Islet of Langerhans (tissue), 1 donor: ENCODE results near the gene ARHGAP35.
"Not testable (repeated sequence)": the region's sequence is repeated elsewhere in the genome, so short reads cannot be mapped to it uniquely, and the experiment has no call there.

Source experiments
- FAIRE-seq: peaks from one replicate; lab custom pipeline; 2011; peaks lifted over from hg19 to GRCh38; lab: Jason Lieb, UNC

Gene ARHGAP35

GRCh38 chr19:46844067-46844489 lies 16.7 kb upstream of the ARHGAP35 start:
- no peak for FAIRE-seq

GRCh38 chr19:46845959-46846459 lies 14.8 kb upstream of the ARHGAP35 start:
- FAIRE-seq: no peak

GRCh38 chr19:46847528-46847927 lies 13.3 kb upstream of the ARHGAP35 start:
- no peak for FAIRE-seq

GRCh38 chr19:46848389-46848788 lies 12.4 kb upstream of the ARHGAP35 start:
- FAIRE-seq: no peak

GRCh38 chr19:46849610-46850009 lies 11.2 kb upstream of the ARHGAP35 start:
- no peak for FAIRE-seq

- FAIRE-seq: peak; percentile 92
Measured at GRCh38 chr19:46850228-46851203, 10.3 kb upstream of the ARHGAP35 start, which contains the start of gene AP2S1. Gene AP2S1, minus strand, starts transcription at chr19:46850846. Its CDS starts 80 bp downstream, at chr19:46850766.

- FAIRE-seq: no peak
Measured at GRCh38 chr19:46852830-46853229, 8.0 kb upstream of the ARHGAP35 start.

GRCh38 chr19:46854698-46855097 lies 6.1 kb upstream of the ARHGAP35 start:
- FAIRE-seq: not testable (repeated sequence)

GRCh38 chr19:46856062-46857022 lies 4.5 kb upstream of the ARHGAP35 start:
- peak; percentile 88 for FAIRE-seq

GRCh38 chr19:46859637-46860124 lies 1.1 kb upstream of the ARHGAP35 start:
- FAIRE-seq: no peak

GRCh38 chr19:46860125-46860845 lies 512 bp upstream of the ARHGAP35 start:
- FAIRE-seq: no peak

GRCh38 chr19:46861691-46862502 lies 1.1 kb downstream of the ARHGAP35 start:
- FAIRE-seq: no peak

- FAIRE-seq: no peak
Measured at GRCh38 chr19:46862503-46862834, 1.7 kb downstream of the ARHGAP35 start.

- no peak for FAIRE-seq
Measured at GRCh38 chr19:46862974-46863632, 2.3 kb downstream of the ARHGAP35 start.

- no peak for FAIRE-seq
Measured at GRCh38 chr19:46863818-46864629, 3.2 kb downstream of the ARHGAP35 start.

- no peak for FAIRE-seq
Measured at GRCh38 chr19:46866407-46867136, 5.8 kb downstream of the ARHGAP35 start.

GRCh38 chr19:46867170-46867569 lies 6.4 kb downstream of the ARHGAP35 start:
- no peak for FAIRE-seq

- FAIRE-seq: no peak
Measured at GRCh38 chr19:46868025-46868802, 7.4 kb downstream of the ARHGAP35 start.
